Measurements from ENCODE around the gene TBL2.
"Not testable (repeated sequence)": the region's sequence is repeated elsewhere in the genome, so short reads cannot be mapped to it uniquely, and the experiment has no call there.

Gene TBL2

GRCh38 chr7:73578342-73579128 is at the start of gene TBL2:
Gene TBL2 (minus strand): TSS chr7:73578579. CDS start chr7:73578549, 30 bp downstream.
- peak; percentile 99 for DNase-seq

- DNase-seq = no peak
These were observed 48.4 kb upstream of the TBL2 start for GRCh38 chr7:73626814-73627213.

GRCh38 chr7:73625276-73625675 is 46.9 kb upstream of the TBL2 start:
- no peak for DNase-seq

- DNase-seq = no peak
These were observed 46.3 kb upstream of the TBL2 start for GRCh38 chr7:73624669-73625001.

DNA sequence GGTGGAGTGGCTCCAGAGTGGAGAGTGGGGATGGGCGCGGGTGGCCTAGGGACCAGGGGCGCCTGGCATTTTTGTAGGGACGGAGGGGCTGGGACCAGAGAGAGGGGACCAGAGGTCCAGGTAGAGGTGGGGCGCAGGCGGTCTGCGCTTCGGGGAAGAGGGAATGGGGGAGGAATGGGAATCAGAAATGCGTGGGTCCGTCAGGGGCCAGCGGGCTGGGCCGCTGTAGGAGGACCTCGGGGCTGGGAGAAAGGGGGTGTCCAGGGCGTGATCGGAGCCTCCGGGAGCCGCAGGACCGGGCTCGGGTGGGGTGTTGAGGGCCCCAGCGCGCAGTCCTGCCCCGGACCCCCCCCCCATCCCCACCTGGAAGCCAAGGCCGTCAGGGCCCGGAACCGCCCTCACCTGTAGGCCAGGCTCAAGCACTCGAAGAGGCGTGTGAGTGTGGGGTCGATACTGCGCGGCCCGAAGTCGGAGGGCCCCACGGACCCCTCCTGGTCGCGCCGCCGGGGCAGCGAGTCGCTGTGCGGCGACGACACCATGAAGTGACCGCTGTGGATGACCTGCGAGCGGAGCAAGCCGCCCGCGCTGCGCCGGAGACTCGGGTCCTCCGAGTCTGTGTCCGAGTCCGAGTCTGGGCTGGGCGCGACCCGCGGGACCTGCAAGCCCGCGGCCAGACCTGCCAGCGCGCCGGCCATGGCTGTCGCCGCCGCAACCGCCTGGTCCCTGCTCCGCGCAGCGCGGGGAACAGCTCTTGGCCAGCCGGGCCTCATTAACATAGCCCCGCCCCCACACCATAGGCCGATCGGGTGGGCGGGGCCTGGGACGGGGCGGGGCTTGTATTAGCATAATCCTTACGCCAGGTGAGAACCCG is 45.7 kb upstream of the TBL2 start, which contains the start of gene MLXIPL:
Gene MLXIPL (minus strand): TSS at position 725 of the 871 bp plus-strand sequence. CDS start 30 bp downstream, at position 695.
- DNase-seq = peak; percentile 76

DNA sequence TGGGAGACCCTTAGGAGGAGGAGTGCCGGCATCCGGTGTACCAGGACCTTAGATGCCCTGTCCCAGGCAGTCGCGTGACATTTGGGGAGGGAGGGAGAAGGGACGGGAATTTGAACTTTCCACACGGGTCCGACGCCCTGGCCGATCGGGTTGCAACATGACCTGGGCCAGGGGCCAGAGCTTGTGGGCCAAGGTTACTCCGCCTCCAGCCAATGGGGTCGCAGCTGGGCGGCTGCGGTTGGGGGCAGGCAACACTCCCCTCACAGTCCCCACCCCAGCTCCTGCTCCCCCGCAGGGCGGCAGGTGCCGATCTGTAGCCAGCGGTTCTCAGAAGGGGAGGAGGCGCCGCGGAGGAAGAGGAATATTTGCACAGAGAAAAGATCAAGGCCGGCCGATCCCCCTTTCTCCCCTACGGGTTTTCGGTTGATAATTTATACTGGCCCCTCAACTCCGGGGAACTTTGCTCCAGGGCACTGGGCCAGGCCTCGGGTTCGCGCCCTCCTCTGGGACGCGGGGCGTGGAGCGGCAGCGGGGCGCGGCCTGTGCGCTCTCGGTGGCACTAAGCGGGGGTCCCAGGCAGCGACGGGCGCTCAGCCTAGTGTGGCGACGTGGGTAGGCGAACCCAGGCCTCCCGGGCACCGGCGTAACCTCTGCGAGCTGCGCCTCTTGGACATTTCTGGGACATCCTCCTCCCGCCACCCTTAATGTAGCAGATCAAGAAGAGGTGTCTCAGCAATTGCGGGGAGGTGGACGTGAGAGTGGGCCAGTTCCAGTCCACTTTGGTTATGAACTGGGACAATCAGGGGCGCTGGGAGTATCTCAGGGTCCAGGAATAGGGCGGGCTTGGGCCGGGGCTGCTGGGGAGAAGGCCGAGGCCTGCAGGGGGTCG is 44.8 kb upstream of the TBL2 start:
- no peak for DNase-seq

- no peak for DNase-seq
These were observed 44.1 kb upstream of the TBL2 start for GRCh38 chr7:73622527-73622908.

DNA sequence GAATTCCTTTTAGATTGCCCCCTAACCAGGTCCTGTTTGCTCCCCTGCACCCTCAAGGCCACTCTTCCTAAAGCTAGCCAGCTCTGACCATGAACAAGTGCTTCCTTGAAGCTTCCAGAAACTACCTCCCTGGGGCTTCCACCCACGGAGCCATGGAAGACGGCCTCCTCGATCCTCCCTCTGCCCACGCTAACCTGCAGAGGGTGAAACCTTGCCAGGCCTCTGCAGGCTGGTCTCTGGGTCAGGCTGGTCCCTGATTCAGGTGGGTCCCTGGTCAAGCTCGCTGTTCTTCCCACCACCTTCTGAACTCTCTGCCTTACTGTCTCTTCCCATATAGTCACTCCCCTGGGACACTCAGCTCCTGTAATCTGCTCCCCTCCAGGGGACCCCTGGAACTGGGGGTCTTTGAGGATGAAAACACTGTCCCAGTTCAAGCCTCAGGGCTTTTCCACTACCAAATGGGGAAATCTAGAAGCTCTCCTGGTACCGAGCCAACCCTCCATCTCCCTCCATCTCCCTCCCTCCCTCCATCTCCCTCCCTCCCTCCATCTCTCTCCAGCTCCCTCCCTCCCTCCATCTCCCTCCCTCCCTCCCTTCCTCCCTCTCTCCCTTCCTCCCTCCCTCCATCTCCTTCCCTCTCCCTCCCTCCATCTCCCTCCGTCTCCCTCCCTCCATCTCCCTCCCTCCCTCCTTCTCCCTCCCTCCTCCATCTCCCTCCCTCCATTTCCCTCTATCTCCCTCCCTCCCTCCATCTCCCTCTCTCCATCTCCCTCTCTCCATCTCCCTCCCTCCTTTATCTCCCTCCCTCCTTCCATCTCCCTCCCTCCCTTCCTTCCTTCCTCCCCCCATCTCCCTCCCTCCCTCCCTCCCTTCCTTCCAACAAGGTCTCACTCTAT is 43.0 kb upstream of the TBL2 start:
- DNase-seq = no peak

DNA sequence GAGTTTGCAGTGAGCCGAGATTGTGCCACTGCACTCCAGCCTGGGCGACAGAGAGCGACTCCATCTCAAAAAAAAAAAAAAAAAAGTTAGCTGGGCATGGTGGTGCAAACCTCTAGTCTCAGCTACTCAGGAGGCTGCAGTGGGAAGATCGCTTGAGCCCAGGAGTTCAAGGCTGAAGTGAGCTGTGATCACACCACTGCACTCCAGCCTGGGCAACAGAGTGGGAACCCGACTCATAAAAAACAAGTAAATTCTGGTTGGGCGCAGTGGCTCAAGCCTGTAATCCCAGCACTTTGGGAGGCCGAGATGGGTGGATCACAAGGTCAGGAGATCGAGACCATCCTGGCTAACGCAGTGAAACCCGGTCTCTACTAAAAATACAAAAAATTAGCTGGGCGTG is 41.0 kb upstream of the TBL2 start:
- not testable (repeated sequence) for DNase-seq

- DNase-seq = no peak
These were observed 40.2 kb upstream of the TBL2 start for GRCh38 chr7:73618538-73618937.

DNA sequence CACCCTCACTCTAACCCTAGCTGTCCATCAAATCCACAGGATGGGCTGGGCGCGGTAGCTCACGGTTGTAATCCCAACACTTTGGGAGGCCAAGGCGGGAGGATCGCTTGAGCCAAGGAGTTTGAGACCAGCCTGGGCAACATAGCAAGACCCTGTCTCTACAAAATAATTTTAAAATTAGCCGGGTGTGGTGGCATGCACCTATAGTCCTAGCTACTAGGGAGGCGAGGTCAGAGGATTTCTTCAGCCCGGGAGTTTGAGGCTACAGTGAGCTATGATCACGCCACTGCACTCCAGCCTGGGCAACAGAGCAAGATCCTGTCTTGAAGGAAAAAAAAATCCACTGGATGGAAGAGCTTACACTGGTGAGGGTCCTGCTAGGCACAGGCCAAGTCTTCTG is 39.1 kb upstream of the TBL2 start:
- not testable (repeated sequence) for DNase-seq

- no peak for DNase-seq
These were observed 37.5 kb upstream of the TBL2 start for GRCh38 chr7:73615886-73616285.

DNA sequence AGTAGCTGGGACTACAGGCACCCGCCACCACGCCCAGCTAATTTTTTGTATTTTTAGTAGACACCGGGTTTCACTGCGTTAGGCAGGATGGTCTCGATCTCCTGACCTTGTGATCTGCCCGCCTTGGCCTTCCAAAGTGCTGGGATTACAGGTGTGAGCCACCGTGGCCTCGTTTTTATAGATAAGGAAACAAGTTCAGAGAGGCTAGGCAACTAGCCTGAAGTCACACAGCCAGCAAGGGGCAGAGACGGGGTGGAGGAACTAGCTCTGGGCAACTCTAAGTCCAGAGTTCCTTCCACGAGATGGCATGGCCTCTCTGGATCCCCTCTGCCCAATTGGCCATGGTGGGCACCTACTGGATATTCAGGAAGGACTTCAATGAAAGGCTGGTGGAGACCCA is 36.6 kb upstream of the TBL2 start:
- not testable (repeated sequence) for DNase-seq

DNA sequence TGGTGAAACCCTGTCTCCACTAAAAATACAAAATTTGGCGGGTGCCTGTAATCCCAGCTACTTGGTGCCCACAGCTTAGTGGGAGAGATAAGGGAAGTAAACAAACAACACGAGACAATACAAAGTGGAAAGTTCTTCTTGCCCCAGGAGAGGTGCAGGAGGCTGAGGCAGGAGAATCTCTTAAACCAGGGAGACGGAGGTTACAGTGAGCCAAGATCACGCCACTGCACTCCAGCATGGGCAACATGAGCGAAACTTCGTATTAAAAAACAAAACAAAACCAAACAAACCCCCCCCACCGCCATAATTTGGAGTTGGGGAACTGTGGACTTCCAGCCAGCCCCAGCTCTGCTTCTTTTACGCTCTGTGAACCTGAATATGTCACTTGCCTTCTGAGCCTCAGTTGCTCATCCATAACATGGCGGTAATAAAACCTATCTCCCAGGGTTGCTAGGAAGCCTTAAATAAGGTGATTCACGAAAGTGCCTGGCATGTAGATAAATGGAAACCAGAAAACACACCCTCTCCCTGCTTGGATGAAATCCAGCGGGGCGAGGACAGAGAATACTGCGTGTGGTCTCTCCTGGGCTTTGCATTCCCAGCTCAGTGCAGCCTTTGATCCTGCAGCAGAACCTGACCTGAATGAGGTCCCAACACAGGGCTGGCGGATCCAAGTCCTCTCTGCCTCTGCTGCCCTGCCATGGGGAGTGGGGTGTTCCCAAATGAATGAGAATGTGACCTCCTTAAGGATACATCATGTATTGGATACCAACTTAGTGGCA is 35.8 kb upstream of the TBL2 start:
- DNase-seq = no peak

- DNase-seq = no peak
These were observed 34.4 kb upstream of the TBL2 start for GRCh38 chr7:73612598-73613269.

- DNase-seq = no peak
These were observed 32.7 kb upstream of the TBL2 start for GRCh38 chr7:73611017-73611555.

DNA sequence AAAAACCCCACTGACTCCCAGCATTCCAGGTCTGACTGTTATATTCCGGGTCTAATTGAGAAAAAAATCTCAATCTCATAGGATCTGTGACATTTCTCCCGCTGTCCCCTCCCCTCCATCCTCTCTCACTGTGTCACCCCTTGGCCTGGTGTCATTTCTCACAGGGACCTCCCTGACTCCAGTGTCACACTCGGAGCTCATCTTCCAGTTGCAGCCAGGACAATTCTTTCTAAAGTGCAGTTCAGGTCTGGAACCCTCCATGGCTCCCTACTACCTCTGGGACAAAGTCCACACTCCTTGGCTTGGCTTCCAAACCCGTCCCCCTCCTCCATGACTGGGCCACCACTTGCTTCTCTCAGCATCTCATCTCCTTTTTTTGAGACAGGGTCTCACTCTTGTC is 31.7 kb upstream of the TBL2 start:
- no peak for DNase-seq

DNA sequence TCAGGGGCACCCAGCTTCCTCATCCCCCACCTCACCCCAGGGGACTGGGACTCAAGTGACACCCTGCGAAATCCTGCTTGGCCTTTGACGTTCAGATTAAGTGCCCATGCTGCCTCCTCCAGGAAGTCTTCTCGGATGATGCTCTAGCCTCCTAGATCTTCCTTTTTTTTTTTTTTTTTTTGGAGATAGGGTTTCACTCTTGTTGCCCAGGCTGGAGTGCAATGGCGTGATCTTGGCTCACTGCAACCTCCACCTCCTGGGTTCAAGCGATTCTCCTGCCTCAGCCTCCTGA is 29.3 kb upstream of the TBL2 start:
- DNase-seq = not testable (repeated sequence)

- peak; percentile 33 for DNase-seq
These were observed 28.7 kb upstream of the TBL2 start for GRCh38 chr7:73606801-73607691.

Measured in NCI-H1092 treated with DMSO at 0.1 percent for 48 hours (cell line).